GM06990 (cell line): Measurements from ENCODE around the gene TUBB4A.
"Not testable (repeated sequence)": the region's sequence is repeated elsewhere in the genome, so short reads cannot be mapped to it uniquely, and the experiment has no call there.

ENCODE experiments used
- DNase-seq: peaks from one replicate; pipeline ENCODE4 v3.0.0-alpha.2; 2011; ENCODE audit not compliant: insufficient read length; ENCODE audit errors: extremely low read depth
- H3K27me3 ChIP-seq: replicated peaks from 2 replicates; pipeline ENCODE4 v1.6.0; 2011; ENCODE audit warnings: low read length; ENCODE audit not compliant: control insufficient read depth, insufficient read depth
- H3K36me3 ChIP-seq: 2 replicates; pipeline ENCODE4 v1.5.1; 2011; ENCODE audit warnings: low read length; ENCODE audit not compliant: control insufficient read depth, insufficient read depth
- H3K4me3 ChIP-seq: replicated peaks from 2 replicates; pipeline ENCODE4 v1.5.1; 2011; ENCODE audit warnings: low read depth, mild to moderate bottlenecking, control low read depth, low read length
- CTCF ChIP-seq: IDR thresholded peaks from 2 replicates; pipeline ENCODE4 v1.5.1; 2011; ENCODE audit warnings: low read length, control low read depth, mild to moderate bottlenecking, inconsistent platforms; ENCODE audit not compliant: insufficient read depth, poor library complexity, severe bottlenecking

Gene TUBB4A

GRCh38 chr19:6501740-6502648 is at the start of gene TUBB4A:
TSS of gene TUBB4A (minus strand) at chr19:6502309. CDS start at chr19:6502212, 97 bp downstream.
- H3K27me3 ChIP-seq: no peaks in the 10 kb centered on the region; the same call in 1 of the 2 replicates
- H3K36me3 ChIP-seq: no peaks in the 10 kb centered on the region
- peak; percentile 47 for DNase-seq
- peak within 1 kb of the TSS; percentile 62 for H3K4me3 ChIP-seq
- no peak for TF ChIP-seq CTCF

- Histone ChIP-seq H3K4me3 (no peak overlapping the region), H3K27me3 (no peaks in the 10 kb centered on the region), H3K36me3 (no peaks in the 10 kb centered on the region)
- no peak for DNase-seq
- no peak for TF ChIP-seq CTCF
Observed at GRCh38 chr19:6551091-6551490, 49.0 kb upstream of the TUBB4A start.

- H3K36me3 ChIP-seq, DNase-seq, H3K27me3 ChIP-seq, H3K4me3 ChIP-seq: not testable (repeated sequence)
Observed at GRCh38 chr19:6550679-6551078, 48.6 kb upstream of the TUBB4A start.

- Histone ChIP-seq H3K36me3 (no peaks in the 10 kb centered on the region), H3K27me3 (no peaks in the 10 kb centered on the region), H3K4me3 (no peak overlapping the region)
- DNase-seq: peak; percentile 74
- TF ChIP-seq CTCF: no peak
Observed at GRCh38 chr19:6543866-6544347, 41.8 kb upstream of the TUBB4A start.

- Histone ChIP-seq H3K27me3 (no peaks in the 10 kb centered on the region), H3K36me3 (no peaks in the 10 kb centered on the region; the same call in 1 of the 2 replicates), H3K4me3 (no peak overlapping the region)
- no peak for TF ChIP-seq CTCF
- DNase-seq: no peak
Observed at GRCh38 chr19:6540918-6541689, 39.0 kb upstream of the TUBB4A start.

GRCh38 chr19:6539514-6539913 is 37.4 kb upstream of the TUBB4A start:
- Histone ChIP-seq H3K36me3 (peaks cover 10% of the 10 kb centered on the region), H3K4me3 (no peak overlapping the region), H3K27me3 (no peaks in the 10 kb centered on the region)
- DNase-seq: no peak
- no peak for TF ChIP-seq CTCF
